Right lobe of liver (tissue), 4 donors: ENCODE measurements around the gene LMTK3.

Experiments
- POLR2A ChIP-seq: fragments of 450-650 bp; IDR thresholded peaks from one replicate; pipeline ENCODE4 v1.6.1; 2017; ENCODE audit warnings: antibody characterized with exemption, mild to moderate bottlenecking
- TF ChIP-seq, protein P1 (sequence below), 4 donors: fragments of 200-600 bp in 3 of 4; fragments of 450-650 bp in 1 of 4; IDR thresholded peaks; one replicate each; pipeline versions ENCODE4 v1.5.1 to v1.8.0; 2016 to 2022; ENCODE audit warnings: antibody characterized with exemption in 4 of 4, mild to moderate bottlenecking in 2 of 4
- donor health status: DM: no; HTN: no; CAD: no.
- donor health status: DM: no; HTN: no; CAD: no.
- donor health status: DM: no; HTN: yes; CAD: no.

DNA sequence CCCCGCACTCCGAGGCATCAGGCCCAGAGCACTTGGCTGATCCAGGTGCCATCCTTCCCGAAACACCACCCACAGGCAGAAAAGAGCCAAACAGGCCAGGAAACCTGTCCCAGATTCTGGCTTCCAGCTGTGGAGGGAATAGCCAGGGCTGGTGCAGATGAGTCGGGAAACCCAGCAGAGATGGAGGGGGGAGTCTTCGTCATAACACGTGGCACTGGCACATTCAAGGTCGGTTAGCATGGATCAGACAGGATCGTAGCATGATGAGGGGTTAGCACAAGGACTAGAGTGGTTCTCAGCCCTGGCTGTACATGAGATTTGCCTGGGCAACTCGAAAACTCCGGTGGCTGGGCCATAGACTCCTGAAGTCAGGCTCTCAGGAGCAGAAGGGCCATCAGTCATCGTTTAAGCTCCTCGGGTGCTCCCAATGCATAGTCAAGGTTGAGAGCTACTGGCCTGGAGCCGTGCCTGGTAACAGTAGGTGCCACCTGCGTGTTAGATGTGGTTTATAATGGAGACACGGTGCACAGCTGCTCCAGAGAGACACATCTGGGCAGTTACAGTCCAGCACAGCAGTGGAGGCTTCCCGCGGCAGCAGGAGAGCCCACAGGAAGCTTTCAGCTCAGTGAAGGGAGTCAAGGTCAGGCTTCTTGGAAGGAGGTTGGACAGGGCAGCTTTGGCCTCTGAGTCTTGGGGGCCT lies 36.1 kb downstream of the LMTK3 start:
- TF ChIP-seq, protein P1, sequence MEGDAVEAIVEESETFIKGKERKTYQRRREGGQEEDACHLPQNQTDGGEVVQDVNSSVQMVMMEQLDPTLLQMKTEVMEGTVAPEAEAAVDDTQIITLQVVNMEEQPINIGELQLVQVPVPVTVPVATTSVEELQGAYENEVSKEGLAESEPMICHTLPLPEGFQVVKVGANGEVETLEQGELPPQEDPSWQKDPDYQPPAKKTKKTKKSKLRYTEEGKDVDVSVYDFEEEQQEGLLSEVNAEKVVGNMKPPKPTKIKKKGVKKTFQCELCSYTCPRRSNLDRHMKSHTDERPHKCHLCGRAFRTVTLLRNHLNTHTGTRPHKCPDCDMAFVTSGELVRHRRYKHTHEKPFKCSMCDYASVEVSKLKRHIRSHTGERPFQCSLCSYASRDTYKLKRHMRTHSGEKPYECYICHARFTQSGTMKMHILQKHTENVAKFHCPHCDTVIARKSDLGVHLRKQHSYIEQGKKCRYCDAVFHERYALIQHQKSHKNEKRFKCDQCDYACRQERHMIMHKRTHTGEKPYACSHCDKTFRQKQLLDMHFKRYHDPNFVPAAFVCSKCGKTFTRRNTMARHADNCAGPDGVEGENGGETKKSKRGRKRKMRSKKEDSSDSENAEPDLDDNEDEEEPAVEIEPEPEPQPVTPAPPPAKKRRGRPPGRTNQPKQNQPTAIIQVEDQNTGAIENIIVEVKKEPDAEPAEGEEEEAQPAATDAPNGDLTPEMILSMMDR (IDR thresholded peaks at IDR 0.05) = no peak
- no peak for TF ChIP-seq POLR2A
